Measurements from ENCODE around the gene PHKA2.

Gene PHKA2

DNA sequence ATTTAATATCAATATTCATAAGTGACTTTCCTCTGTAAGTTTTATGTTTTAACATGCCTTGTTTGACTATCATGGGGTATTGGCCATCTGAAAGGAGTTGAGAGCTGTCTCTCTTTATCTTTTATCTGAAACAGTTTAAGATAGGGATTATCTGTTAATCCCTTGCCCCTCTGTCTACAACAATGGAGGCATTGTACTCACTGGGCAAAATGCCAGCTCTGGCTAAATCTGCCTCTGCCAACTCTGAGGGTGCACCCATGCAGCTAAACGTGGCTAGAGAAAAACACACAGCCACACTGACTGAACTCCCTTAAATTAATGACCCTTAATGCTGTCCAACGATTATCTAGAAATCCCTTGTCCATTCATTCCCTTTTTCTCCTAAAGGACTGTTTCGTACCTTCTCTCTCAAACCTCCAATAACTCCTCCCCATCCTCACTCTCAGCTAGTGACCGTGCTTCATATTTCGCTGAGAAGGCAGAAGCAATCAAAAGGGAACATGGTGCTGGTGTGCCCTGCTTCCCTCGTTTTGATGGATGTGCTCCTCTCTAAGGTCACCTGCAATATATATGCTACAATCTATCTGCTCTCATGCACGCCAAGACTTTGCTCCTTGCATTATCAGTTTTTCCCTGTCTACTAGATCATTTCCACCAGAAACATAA is 10.3 kb downstream of the PHKA2 start:
- DNase-seq (ENCODE audit: low read depth in 2 of 2) = no peak

DNA sequence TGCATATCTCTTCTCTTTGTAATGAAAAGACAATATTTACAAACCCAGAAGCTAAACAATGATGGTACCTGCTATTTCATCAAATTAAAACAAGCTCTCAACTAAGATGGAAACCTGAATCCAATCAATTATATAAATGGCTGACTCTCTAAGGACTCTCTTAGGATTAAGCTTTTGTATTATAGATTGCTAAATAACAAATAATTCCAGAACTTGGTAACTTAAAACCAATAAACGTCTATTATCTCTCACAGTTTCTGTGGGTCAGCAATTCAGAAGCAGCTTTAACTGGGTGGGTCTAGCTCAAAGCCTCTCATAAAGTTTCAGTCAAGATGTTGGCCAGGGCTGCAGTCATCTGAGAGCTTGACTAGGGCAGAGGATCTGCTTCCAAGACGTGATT is 12.4 kb downstream of the PHKA2 start:
- DNase-seq (ENCODE audit: low read depth in 2 of 2) = no peak

DNA sequence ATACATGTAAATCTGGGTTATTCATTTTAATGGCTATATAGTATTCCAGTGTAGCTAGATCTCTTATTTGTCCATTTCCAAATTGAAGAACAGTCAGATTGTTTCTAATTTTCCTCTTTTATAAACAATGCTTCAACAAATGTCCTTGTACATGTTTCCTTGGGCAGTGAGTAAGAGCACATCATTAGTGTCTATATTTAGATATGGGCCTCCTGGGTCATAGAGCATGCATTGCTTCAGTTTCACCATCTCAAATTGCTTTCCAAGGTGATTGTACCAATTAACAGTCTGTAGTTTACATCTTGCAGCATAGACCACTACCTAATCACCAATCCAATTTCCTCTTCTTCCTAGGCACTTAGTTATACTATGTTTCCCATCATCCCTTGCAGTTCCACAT is 13.4 kb downstream of the PHKA2 start:
- DNase-seq (ENCODE audit: low read depth in 2 of 2) = no peak

DNA sequence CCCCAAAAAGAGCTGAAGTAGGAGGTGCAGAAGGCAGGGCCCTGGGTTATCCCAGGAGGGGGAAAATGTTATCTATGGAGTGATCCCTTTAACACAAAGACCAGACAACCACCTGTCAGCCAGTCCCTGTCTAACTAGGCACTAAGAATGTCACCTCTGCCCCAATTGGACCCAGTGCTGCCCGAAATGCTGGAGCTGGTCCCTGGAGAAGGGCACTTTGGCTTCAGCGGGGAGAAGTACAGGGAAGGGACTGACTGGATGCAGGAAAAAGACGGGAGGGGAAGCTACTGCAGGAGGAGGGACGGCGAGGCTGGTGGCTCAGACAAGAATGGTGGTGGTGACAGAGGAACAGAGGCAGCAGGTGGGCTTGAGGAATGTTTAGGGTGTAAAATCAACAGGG is 17.3 kb downstream of the PHKA2 start:
- no peak for DNase-seq (ENCODE audit: low read depth in 2 of 2)

DNA sequence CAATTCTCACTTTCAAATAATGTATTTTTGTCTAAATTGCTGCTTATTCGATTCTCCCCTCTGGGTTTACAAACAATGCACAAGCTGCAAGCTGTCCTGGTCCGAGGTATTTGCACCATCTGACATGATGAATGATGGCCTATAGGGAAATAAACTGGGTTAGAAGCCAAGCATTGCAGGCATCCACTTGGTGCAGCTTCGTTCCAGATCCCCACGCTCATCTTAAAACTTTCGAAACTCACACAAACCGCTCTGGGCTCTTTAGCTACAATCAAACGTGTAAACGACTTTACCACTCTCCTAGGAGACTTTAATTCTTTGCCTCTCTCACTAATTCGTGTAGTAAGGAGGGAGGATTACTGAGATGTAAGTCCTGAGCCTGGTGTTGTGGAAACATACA is 19.0 kb downstream of the PHKA2 start:
- no peak for DNase-seq (ENCODE audit: low read depth in 2 of 2)

DNA sequence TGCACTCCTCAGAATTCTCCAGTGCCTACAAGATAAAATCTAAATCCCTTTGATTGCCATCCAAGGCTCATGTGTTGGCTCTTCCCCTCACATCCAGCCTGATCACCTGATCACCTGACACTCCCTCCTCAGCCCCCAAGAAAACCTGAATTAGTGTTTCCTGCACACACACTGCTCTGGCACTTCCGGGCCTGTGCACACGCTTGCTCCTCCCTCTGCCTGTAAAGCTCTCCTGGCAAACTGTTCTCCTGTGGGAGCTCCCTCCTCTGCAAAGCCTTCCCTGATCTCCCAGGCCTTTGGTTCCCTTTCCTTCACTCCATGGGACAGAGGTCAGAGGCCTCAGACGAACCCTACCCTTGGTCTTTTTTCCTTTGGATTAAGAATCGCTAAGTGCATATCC is 19.9 kb downstream of the PHKA2 start:
- no peak for DNase-seq (ENCODE audit: low read depth in 2 of 2)

DNA sequence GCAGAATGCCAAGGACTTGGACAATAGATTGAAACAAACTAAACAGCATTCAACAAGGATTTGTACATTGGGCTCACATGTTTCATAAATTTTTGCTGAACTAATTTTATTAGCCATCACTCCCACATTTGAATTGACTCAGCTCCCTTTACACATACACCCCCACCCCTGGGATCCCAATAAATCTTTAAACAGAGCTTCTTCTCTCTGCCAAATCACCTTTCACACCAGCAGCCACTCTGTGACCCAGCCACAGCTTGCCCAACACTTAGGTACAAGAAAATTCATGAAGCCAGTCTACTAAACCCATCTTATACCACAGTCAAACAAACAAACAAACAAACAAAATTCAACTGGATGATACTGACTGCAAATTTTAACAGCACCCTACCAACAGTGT is 21.6 kb downstream of the PHKA2 start:
- DNase-seq (ENCODE audit: low read depth in 2 of 2) = no peak

DNA sequence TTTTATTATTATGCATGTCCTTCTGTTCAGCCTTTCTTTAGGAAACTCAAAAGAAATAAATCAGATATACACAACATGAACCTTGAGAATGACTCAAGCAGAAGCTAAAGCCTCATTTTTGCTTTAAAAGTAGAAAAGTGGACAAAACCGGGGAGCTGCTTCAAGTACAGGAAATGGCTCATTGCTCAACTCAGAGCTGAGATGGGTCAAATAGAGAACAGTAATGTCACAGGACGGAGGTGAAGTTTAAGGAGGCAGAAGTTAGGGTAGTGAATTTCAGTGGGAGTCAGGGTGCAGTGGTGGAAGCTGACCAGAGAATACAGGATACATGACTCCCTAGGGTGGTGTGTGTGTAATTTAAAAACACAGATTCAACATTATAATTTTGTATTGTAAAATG is 22.2 kb downstream of the PHKA2 start:
- no peak for DNase-seq (ENCODE audit: low read depth in 2 of 2)

DNA sequence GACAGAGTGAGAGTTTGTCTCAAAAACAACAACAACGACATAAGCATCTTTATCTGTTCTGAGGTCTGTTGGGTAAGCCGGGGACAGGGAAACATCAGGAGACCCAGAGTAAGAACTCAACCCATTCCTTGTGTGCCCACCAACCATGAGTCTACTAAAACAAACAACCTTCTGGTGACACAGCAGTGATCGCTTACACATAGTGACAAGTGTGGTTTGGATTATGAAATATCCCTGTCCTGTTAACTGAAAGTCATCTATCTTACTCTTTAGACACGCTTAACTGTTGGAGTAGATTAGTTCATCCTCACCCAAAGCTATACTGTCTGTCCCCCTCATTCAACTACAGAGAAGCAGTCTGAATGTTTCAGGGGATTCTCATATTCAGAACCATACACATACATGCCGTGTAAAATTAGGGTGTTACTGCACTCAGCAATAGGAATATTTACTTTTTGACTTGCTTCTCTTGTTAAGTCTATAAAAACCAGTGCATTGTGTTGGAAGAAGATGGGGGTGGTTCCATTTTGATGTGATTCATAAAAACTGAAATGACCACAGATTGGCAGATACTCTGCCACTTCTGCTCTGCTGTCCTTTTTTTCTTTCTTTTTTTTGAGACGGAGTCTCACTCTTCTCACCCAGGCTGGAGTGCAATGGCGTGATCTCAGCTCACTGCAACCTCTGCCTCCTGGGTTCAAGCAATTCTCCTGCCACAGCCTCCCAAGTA is 27.4 kb downstream of the PHKA2 start:
- no peak for DNase-seq (ENCODE audit: low read depth in 2 of 2)

DNA sequence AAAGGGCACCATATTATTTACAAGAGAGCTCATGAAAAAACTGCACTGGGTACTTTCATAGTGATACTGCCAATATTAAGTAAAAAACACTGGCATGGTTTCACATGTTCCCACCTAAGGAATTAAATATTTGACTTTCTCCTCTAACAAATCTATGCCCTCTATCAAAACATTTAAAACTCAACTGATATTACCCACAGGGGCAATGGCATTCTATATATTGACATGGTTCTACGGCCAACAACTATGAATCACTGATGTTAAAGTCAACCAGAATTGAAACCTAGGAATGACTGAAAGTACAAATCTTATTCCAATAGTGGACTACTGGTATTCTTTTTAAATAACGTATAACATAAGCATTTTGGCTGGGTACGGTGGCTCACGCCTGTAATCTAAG is 28.2 kb downstream of the PHKA2 start:
- DNase-seq (ENCODE audit: low read depth in 2 of 2) = no peak

DNA sequence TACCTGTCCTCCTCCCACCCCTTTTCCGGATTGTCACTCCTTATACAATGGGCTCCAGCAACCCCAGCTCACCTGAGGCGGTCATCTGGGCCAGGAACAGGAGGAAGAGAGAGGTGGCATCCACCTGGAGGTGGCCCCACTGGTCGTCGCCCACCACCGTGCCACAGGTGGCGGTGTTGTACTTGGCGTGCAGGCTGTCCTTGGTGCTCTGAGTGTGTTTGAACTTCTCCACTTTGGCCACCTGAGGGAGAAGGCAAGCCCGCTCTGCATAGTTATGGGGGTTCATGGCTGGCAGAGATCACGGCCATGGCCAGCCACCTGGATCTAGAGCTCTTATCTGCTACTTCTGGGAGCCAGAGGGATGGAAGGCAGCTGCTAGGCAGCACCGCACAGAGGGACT is 32.9 kb downstream of the PHKA2 start:
- DNase-seq (ENCODE audit: low read depth in 2 of 2) = no peak

DNA sequence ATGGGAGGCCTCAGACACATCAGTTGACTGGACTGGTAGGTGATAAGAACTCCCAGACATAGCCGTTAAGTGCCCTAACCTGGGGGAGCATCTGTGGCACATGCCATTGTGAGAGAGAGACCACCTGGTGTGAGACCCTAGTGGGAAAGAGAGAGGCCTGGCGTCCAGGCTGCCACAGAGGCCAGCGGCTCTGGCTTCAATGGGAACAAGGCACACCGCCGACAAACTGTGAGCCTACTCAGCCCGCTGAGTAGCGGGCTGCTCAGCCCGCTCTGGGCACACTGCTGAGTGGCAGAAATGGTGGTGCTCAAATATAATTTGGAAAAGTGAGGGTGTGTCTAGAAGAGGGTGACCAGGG is 34.0 kb downstream of the PHKA2 start:
- no peak for DNase-seq (ENCODE audit: low read depth in 2 of 2)

DNA sequence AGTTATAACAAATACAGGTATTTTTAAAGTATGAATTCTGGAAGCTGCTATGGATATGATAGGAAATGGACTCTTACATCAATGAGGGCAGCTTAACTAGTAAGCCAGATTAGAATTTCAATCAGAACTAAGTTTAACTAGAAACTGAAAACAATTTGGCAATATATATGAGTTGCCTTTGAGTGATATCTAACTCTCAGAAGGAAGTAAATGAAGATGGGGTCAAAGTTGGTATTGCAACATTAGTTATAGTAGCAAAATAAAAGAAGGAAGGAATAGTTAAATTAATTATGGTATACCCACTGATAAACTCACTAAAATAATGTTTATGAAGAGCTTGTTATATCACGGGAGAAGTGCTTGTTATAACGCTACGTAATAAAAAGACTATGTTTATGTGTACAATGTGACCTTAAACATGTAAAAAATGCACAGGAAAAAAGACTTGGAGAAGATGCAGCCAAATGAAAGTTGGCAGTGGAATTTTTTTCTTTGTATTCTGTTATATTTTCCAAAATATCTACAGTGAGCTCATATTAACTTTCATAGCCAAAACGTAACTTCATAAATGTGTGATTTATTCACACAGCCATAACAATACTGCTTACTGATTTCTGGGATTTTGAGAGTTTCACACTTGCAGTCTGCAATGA is 34.5 kb downstream of the PHKA2 start:
- DNase-seq (ENCODE audit: low read depth in 2 of 2) = no peak

DNA sequence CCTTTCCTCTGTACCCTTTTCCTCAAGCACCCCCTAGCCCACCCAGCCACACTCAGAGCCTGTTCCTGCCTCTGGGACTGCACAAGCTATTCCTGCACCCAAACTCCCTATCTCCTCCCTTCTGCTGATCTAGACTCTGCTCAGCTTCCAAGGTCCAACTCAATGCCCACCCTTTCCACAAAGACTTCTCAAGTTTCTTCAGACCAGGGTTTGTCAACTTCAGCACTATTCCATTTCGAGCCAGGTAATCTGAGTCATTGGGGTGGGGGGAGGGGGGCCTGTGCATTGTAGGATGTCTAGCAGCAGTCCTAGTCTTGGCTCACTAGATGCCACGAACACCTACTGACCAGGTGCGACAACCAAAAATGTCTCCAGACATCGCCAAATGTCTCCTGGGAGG is 37.3 kb downstream of the PHKA2 start:
- DNase-seq (ENCODE audit: low read depth in 2 of 2) = no peak

DNA sequence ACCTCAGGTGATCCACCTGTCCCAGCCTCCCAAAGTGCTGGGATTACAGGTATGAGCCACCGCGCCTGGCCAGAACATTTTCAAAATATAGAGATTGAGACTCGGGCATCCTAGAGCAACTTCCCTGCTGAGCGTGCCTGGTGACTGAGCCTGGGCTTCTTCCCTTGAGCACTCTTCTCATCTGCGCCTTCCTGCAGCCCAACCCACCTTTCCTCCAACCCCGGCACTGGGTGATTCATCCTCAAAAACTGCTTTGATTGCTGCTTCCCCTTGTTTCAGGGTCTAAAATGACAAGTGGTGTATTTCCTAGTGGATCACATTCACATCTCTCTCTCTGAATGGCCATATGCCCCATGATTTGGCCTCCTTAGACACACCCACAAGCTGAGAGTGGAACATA is 37.8 kb downstream of the PHKA2 start:
- DNase-seq (ENCODE audit: low read depth in 2 of 2) = no peak

DNA sequence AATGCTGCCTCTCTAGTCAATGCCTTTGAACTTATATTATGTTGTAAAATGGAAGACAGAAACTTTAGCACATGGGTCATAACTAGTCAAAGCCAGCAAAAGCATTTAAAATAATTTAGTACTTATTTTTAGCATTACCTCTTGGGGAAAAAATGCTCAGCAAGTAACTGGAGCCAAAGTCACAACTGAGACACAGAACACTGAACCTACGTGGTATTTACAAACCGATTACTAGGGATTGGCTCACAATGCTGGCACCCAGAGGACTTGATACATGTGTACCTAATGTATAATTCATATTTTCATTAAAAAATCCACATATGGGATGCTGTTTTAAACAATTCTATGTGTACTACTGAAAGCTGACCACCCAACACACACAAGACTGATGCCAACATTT is 38.4 kb downstream of the PHKA2 start:
- DNase-seq (ENCODE audit: low read depth in 2 of 2) = no peak

DNA sequence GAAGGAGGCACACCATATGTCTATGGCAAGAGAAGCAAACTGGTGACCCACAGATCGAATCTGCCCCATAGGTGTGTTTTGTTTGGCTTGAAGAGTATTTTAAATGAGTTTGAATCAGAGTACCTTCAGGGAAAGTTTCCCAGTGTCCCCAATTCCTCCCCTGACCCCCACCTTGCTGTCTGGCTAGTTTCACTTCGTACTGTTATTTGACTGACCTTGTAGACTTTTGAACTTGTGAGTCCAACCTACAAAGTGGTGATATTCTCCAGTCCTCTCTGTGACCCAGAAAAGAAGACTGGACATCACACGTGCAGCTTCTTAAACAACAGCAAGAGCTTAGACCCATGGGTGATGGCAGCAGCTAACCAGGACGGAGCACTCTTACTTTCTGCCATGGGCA is 39.4 kb downstream of the PHKA2 start:
- DNase-seq (ENCODE audit: low read depth in 2 of 2) = no peak

DNA sequence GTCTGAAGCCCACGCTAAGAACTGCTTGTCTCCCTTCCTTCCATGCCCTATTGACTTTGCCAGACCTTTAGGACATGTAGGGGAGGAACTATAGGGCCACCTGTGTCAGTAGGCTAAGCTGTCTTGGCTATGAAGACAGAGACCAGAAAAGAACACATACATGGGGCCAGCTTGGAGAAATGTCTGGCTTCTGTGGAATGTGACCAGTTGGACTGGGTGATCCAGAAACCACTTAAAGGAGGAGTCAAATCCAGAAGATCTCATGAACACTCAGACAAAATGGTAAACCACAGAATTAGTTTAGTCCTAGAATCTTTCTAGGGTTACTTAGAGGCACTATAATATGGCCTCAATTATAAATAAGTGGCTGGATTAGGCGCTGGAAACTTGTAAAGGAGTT is 42.0 kb downstream of the PHKA2 start:
- no peak for DNase-seq (ENCODE audit: low read depth in 2 of 2)

DNA sequence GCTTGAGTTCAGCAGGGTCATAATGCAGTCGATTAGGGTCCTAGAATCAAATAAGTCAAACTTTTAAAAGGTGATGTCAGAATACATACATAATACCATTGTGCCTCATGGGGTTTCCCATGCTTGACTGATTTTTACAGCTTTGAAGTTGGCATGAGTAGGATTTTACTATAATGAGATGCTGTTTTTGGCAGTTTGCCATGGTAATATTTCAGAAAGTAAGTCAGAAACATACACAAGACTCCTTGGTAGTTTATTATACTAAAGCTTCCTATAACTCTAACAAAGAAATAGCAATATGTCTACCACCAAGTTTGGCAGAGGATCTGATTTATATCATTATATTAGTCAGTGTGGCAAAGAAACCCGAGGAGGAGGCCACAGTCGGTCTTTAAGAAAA is 45.2 kb downstream of the PHKA2 start:
- no peak for DNase-seq (ENCODE audit: low read depth in 2 of 2)

DNA sequence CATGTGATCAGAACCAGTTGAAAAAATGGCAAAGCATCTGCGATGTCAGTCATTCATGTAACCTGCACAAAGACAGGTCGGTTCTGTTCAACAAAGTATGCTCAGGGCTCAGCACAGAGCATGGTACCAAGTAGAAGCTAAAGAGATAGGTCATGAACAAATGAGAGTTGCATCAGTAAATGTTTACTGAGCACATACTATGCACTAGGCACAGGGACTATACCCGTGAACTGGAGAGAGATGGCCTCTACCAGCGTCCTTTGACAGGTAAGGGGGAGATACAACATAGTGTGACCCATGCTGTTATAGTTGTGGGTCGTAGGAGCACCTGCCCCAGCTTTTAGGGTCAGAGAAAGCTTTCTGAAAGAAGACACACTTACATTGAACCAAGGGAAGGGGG is 46.7 kb downstream of the PHKA2 start:
- DNase-seq (ENCODE audit: low read depth in 2 of 2) = no peak

DNA sequence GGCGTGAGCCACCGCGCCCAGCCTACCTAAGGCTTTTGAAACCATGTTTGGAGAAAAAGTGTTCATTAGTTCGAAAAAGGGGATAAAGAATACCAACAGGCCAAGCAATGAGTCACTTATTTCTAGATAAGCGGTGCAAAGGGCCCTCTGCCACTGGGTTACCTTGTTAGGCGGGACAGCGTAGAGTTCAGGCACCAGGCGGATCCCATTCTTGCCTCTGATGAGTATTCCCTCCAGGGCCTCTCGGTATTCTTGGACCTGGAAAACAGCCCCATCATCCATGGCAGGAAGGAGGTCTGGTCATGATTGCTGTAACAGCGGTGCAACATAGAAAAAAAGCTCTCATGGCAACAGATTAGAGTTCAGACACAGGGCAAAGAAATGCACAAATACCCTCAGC is 48.0 kb downstream of the PHKA2 start:
- DNase-seq (ENCODE audit: low read depth in 2 of 2) = no peak

DNA sequence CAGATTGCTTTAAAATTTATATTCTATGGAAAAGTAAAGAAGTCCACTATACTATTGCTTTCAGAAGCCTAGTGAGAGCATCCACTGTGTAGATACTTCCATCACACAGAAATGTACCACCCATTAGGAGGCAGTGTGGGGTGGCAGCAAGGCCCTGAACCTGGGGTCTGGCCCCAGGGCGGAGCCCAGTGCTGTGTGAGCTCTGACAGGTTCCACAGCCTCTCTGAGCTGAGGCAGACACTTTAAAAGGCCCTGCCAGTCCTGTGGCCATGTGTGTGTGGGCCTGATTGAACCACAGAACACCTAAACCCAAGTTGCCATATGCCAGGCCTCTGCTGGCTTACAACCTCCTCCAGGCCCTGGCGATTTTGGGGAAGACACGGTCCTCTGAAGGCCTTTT is 49.2 kb downstream of the PHKA2 start:
- DNase-seq (ENCODE audit: low read depth in 2 of 2) = no peak

DNA sequence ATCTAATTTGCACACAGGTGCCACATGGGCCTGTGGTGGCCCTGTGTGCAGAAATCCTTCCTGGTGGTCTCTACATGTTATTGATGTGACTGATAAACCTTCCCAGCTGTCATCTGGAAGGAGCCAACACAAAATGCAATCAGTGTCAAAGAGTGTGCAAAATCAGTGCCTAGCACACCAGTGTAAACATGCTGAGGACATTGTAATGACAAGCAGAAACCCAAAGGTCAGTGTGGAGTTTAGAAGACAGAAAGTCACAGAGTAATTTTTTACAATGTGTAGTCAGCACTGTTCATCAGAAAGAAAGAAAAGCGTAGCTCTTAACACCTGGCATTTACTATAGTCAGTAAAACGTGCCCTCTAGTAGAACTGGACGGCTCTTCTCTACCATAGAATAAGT is 50.3 kb downstream of the PHKA2 start:
- no peak for DNase-seq (ENCODE audit: low read depth in 2 of 2)

DNA sequence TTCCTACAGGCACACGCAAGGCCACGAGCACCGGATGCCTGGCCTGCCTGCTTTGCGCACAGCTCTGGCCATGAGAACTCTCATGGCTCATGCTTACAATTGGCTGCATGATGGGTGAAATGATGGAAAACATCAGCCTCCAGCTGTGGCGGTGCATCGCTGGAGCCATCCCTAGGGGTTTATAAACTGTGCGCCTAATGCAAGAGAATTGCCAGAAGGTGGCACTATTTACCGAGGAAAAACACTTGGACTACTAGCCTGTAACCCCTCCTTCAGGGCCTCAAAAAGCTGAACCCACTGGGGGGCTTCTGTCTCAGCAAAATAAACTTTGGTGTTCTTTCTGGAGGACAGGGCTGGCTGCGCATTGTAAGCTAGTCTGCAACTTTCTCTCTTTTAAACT is 51.9 kb downstream of the PHKA2 start:
- no peak for DNase-seq (ENCODE audit: low read depth in 2 of 2)

Data from activated CD8-positive, alpha-beta memory T cell treated with anti-CD3 and anti-CD28 coated beads for 4 hours (primary cell).